HG03565 (cell line): ENCODE results near the gene RPUSD2.

Experiments
- ATAC-seq: cut with Tn5 transposase; IDR thresholded peaks from one replicate; pipeline ENCODE4 v1.9.1; 2021; ENCODE audit warnings: mild to moderate bottlenecking, moderate library complexity; ENCODE audit not compliant: unreplicated experiment

RPUSD2 gene

DNA sequence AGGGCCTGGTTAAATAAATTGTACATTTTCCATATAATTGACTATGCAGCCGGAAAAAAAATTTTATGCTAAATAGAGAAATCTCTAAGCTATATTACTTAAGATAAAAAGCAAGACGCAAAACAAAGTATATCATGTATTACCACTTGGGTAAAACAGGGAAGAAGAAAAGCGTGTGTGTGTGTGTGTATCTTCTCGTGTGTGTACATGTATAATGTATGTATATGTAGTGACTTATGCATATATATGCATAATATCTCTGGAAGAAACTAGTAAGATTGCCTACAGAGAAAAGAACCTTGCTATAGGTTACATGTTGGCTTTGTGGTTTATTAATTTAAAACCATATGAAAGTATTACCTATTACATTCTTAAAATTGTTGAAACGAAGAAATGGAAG is 44.0 kb downstream of the RPUSD2 start:
- no peak for ATAC-seq

DNA sequence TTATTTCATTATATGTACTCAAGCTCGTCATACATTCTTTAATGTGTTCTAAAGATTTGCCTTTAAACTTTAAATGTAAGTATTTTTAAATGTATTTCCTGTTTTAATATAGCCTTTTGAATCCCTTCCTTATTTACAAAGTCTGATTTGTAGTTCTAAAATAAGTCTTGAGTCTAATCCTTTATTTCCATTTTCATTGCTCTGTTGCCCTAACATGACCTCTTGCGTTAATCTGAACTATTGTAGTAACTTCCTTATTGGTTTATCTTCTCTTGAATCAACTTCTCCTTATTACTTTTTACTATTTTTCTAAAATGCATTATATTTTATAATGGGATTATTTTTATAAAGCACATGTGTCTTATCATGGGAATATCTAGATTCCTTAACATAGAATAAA is 48.9 kb downstream of the RPUSD2 start:
- no peak for ATAC-seq

DNA sequence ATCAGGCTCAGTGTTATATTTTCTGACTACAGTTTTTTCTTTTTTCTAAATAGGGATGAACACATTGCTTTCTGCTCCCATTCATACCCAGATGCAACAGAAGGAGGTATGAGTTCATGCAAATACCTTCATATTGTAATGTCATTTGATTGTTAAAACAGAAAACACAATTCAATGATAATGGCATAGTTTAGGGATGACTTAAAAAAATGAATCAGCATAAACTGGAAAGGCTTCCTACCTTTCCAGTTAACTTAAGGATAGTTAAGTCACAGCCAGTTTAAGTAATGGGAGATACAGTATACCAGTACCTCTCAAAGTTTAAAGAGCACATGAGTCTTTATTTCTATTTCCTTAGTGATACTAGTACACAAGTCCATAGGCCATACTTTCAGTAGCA is 49.8 kb downstream of the RPUSD2 start:
- ATAC-seq, result no peak

DNA sequence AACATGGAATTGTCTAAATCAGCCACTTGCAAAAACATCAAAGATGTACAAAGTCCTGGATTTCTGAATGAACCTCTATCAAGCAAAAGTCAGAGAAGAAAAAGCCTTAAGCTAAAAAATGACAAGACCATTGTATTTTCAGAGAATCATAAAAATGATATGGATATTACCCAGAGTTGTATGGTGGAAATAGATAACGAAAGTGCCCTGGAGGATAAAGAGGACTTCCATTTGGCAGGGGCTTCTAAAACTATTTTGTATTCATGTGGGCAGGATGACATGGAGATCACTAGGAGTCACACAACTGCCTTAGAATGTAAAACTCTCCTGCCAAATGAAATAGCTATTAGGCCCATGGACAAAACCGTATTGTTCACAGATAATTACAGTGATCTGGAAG is 54.3 kb downstream of the RPUSD2 start:
- ATAC-seq, result no peak
